ENCODE data around the gene SND1.

GRCh38 chr7:127816354-127817190 is 164.6 kb downstream of the SND1 start:
- TF ChIP-seq, protein P1, sequence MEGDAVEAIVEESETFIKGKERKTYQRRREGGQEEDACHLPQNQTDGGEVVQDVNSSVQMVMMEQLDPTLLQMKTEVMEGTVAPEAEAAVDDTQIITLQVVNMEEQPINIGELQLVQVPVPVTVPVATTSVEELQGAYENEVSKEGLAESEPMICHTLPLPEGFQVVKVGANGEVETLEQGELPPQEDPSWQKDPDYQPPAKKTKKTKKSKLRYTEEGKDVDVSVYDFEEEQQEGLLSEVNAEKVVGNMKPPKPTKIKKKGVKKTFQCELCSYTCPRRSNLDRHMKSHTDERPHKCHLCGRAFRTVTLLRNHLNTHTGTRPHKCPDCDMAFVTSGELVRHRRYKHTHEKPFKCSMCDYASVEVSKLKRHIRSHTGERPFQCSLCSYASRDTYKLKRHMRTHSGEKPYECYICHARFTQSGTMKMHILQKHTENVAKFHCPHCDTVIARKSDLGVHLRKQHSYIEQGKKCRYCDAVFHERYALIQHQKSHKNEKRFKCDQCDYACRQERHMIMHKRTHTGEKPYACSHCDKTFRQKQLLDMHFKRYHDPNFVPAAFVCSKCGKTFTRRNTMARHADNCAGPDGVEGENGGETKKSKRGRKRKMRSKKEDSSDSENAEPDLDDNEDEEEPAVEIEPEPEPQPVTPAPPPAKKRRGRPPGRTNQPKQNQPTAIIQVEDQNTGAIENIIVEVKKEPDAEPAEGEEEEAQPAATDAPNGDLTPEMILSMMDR (IDR thresholded peaks at IDR 0.05), result no peak
- TF ChIP-seq POLR2A (IDR thresholded peaks at IDR 0.05), result no peak

Measured in body of pancreas (tissue), 4 donors.